NCI-H2081 (cell line): Measurements from ENCODE around the gene STPG2.

Experiments used
- DNase-seq, 2 experiments: peaks; one replicate each; lab custom pipeline; 2025; lab: John Stamatoyannopoulos, UW

STPG2 gene

GRCh38 chr4:98143001-98143899, at the start of gene STPG2:
TSS of gene STPG2 (minus strand) at chr4:98143476.
- peak; percentile 87 to 88 for DNase-seq

GRCh38 chr4:98185279-98185678, 42.0 kb upstream of the STPG2 start:
- no peak for DNase-seq

- no peak for DNase-seq
These were observed 38.5 kb upstream of the STPG2 start for GRCh38 chr4:98181809-98182208.

- DNase-seq: no peak
These were observed 36.7 kb upstream of the STPG2 start for GRCh38 chr4:98179951-98180350.

- DNase-seq: no peak
These were observed 33.3 kb upstream of the STPG2 start for GRCh38 chr4:98176531-98176930.

GRCh38 chr4:98170035-98170434, 26.8 kb upstream of the STPG2 start:
- DNase-seq: no peak

GRCh38 chr4:98166731-98167041, 23.4 kb upstream of the STPG2 start:
- no peak for DNase-seq

- no peak for DNase-seq
These were observed 22.9 kb upstream of the STPG2 start for GRCh38 chr4:98166025-98166730.

GRCh38 chr4:98162696-98163095, 19.4 kb upstream of the STPG2 start:
- DNase-seq: no peak

GRCh38 chr4:98151145-98151924, 8.1 kb upstream of the STPG2 start:
- DNase-seq: no peak

- DNase-seq: no peak
These were observed 7.0 kb upstream of the STPG2 start for GRCh38 chr4:98150092-98150761.

- DNase-seq: no peak
These were observed 5.6 kb upstream of the STPG2 start for GRCh38 chr4:98148856-98149255.

GRCh38 chr4:98126141-98126540, 17.1 kb downstream of the STPG2 start:
- no peak for DNase-seq

- no peak for DNase-seq
These were observed 17.7 kb downstream of the STPG2 start for GRCh38 chr4:98125585-98125984.

GRCh38 chr4:98117363-98117762, 25.9 kb downstream of the STPG2 start:
- DNase-seq: no peak

GRCh38 chr4:98113012-98113411, 30.3 kb downstream of the STPG2 start:
- peak in 1 of 2 experiments; percentile 8 for DNase-seq

GRCh38 chr4:98110929-98111328, 32.3 kb downstream of the STPG2 start:
- no peak for DNase-seq

GRCh38 chr4:98110214-98110613, 33.1 kb downstream of the STPG2 start:
- DNase-seq: no peak

GRCh38 chr4:98102660-98103059, 40.6 kb downstream of the STPG2 start:
- DNase-seq: no peak

- no peak for DNase-seq
These were observed 41.3 kb downstream of the STPG2 start for GRCh38 chr4:98101988-98102387.

- peak in 1 of 2 experiments; percentile 17 for DNase-seq
These were observed 44.5 kb downstream of the STPG2 start for GRCh38 chr4:98098764-98099163.

GRCh38 chr4:98094118-98094517, 49.2 kb downstream of the STPG2 start:
- no peak for DNase-seq
